CD4-positive, alpha-beta T cell (primary cell): ENCODE results near the gene CCNL1. TPM values are rescaled to one million over a fixed set of nuclear protein-coding genes. Genes with fewer than 3 reads are reported as not detected.

Experiments
- ATAC-seq: fragments of 200-7000 bp; cut with Tn5 transposase; one replicate; pipeline ENCODE4 v1.10.0; 2022; ENCODE audit warnings: mild to moderate bottlenecking; ENCODE audit not compliant: poor library complexity
- CTCF ChIA-PET: fragments of 350-600 bp; sonication (Branson Sonifier 250); formaldehyde crosslinking; loops from one replicate; lab custom pipeline; 2021; ENCODE audit warnings: antibody characterized with exemption, inconsistent platforms; lab: Charles Lee
- POLR2A ChIA-PET: fragments of 350-600 bp; sonication (Branson Sonifier 250); formaldehyde crosslinking; loops from one replicate; lab custom pipeline; 2021; ENCODE audit warnings: antibody characterized with exemption, inconsistent platforms; lab: Charles Lee
- DNase-seq, 14 experiments: peaks; one replicate each; pipeline ENCODE4 v3.0.0-alpha.2; 2013 to 2020; ENCODE audit warnings: mixed read lengths in 2 of 14
- H3K27ac ChIP-seq, 2 donors: one replicate each; pipeline versions ENCODE4 v1.5.1 to v1.7.0; 2013; ENCODE audit warnings: low read length in 2 of 2, low read depth in 1 of 2, mild to moderate bottlenecking in 1 of 2
- H3K27me3 ChIP-seq, 2 experiments: 1 replicate in 1 of 2; 2 replicates in 1 of 2; pipeline versions ENCODE4 v1.6.1 to v1.7.0; 2013; ENCODE audit warnings: low read length in 2 of 2, control low read depth in 1 of 2, mild to moderate bottlenecking in 1 of 2, moderate library complexity in 1 of 2; ENCODE audit not compliant: insufficient read depth in 2 of 2, control insufficient read depth in 1 of 2
- H3K36me3 ChIP-seq: one replicate; pipeline ENCODE4 v1.6.1; 2013; ENCODE audit warnings: low read length, control low read depth; ENCODE audit not compliant: insufficient read depth
- H3K4me1 ChIP-seq: one replicate; pipeline ENCODE4 v1.6.1; 2013; ENCODE audit warnings: low read length, control low read depth; ENCODE audit not compliant: insufficient read depth
- H3K4me3 ChIP-seq: one replicate; pipeline ENCODE4 v1.5.1; 2013; ENCODE audit warnings: mild to moderate bottlenecking, low read length, moderate library complexity
- H3K9me3 ChIP-seq, 2 experiments: 1 replicate in 1 of 2; 2 replicates in 1 of 2; pipeline versions ENCODE4 v1.6.1 to v1.7.0; 2013; ENCODE audit warnings: low read length in 2 of 2, mild to moderate bottlenecking in 2 of 2, control low read depth in 1 of 2, moderate library complexity in 1 of 2; ENCODE audit not compliant: control insufficient read depth in 1 of 2, insufficient read depth in 1 of 2
- H3K27ac Mint-ChIP-seq: one replicate; pipeline ENCODE4 v1.8.0; 2020; ENCODE audit warnings: mixed read lengths
- H3K27me3 Mint-ChIP-seq: one replicate; pipeline ENCODE4 v1.8.0; 2021; ENCODE audit warnings: mixed read lengths
- H3K36me3 Mint-ChIP-seq: one replicate; pipeline ENCODE4 v1.8.0; 2021; ENCODE audit warnings: low read depth, mixed read lengths
- H3K4me1 Mint-ChIP-seq: one replicate; pipeline ENCODE4 v1.8.0; 2021; ENCODE audit warnings: low read depth, mixed read lengths
- H3K4me3 Mint-ChIP-seq: one replicate; pipeline ENCODE4 v1.8.0; 2020; ENCODE audit warnings: mild to moderate bottlenecking, mixed read lengths
- H3K9me3 Mint-ChIP-seq: one replicate; pipeline ENCODE4 v1.8.0; 2020; ENCODE audit warnings: mixed read lengths
- CTCF ChIP-seq: fragments of 200-600 bp; IDR thresholded peaks from one replicate; pipeline ENCODE4 v1.8.0; 2022; ENCODE audit warnings: antibody characterized with exemption, mild to moderate bottlenecking
- intact Hi-C, 2 experiments: fragments of 100-400 bp; cut with DNase I in 1 of 2; cut with micrococcal nuclease in 1 of 2; formaldehyde crosslinking; loops; one replicate each; pipeline versions ENCODE4 v1.15.1 to v1.9.0; 2023 to 2025; cut with DNase I, micrococcal nuclease
- polyA plus RNA-seq, 2 donors: library from polyadenylated mRNA; unstranded; fragments of 120-200 nt; gene quantifications; one replicate each; pipeline ENCODE4 v1.2.1, GENCODE V29; 2013
- total RNA-seq, 174 experiments: library from RNA in 2 of 174; stranded (reverse) in 2 of 174; gene quantifications; one replicate each; pipeline ENCODE4 v1.2.3 and lab custom pipeline; 2021 to 2026

Gene CCNL1
- 1,000 to 10,000 TPM; 1,350 to 1,388 TPM for total RNA-seq
- polyA plus RNA-seq (2013, experiment 1 of 2): 357 TPM
- polyA plus RNA-seq (2013, experiment 2 of 2): 924 TPM
- total RNA-seq (lab: John Stamatoyannopoulos, UW): 131 to 2,131 (median 462) reads per million in 172 experiments

DNA sequence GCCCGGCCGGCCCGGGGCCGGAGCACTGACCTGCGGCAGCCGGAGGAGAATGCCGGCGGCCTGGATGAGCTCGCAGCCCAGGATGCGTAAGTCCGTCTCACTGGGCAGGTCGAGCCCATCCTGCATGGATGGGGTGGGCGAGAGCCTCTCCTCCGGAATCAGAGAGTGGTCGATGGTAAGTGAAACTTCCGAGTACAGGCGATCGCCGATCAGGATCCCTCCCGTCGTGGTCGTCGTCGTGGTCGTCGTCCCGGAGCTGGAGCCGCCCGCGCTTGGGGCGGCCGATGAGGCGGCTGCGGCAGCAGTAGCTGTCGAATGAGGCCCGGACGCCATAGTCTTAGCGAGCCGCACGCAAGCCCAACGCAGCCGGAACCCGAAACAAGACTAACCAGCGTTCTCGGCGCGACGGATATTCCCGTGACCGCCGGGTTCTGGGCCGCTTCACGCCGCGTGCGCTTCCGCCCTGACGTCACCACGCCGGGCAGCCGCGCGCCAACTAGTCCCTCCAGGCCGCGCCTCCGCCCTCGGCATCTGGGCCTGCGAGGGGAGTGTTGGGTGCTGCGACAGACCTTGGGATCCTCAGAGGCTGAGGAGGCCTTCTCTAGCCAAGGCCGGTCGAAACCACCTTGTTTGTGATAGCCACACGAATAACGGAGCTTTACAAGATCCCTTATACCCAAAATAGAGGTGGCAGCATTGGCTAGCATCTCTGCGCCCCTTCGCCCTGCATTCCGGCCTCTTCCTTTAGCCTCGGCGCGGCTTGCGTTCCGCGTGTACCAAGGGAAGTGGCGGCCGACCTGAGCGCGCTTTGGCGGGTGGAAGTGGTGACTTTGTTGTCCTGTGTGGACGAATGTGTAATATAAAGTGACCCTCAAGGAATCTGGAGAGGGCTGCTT, at the start of gene CCNL1:
Gene CCNL1, minus strand, starts transcription at position 386 of the 896 bp plus-strand sequence. Its CDS starts 53 bp downstream, at position 333.
- no peaks in the 10 kb centered on the region for H3K9me3 Mint-ChIP-seq
- intact Hi-C loops: loop anchor here (1.0 to 5.0 kb wide), 5 partner anchors 15 to 605 kb away; partner anchors contain the start of genes SSR3 (in 1 of the 2) and TIPARP (in 1 of the 2)
- Histone ChIP-seq H3K27ac (peak within 1 kb of the TSS; percentile 99 to 100), H3K4me1 (peaks cover 22% of the 10 kb centered on the region), H3K27me3 (no peaks in the 10 kb centered on the region), H3K9me3 (no peaks in the 10 kb centered on the region), H3K36me3 (peaks cover 40% of the 10 kb centered on the region), H3K4me3 (peak within 1 kb of the TSS; percentile 95)
- peak within 1 kb of the TSS; percentile 95 for H3K4me3 Mint-ChIP-seq
- peak; percentile 67 for ATAC-seq
- peak; percentile 93 to 100 (median 96) for DNase-seq
- TF ChIP-seq CTCF: no peak
- H3K36me3 Mint-ChIP-seq: peaks cover 60% of the 10 kb centered on the region
- POLR2A ChIA-PET: interaction anchor here (0.7 to 7.4 kb wide), 33 partner anchors 9 to 1642 kb away, joined by 3 to 778 read pairs (median 7); partner anchors contain the start of genes C3orf33, GFM1, GMPS and MFSD1
- peaks cover 67% of the 10 kb centered on the region for H3K4me1 Mint-ChIP-seq
- CTCF ChIA-PET: interaction anchor here (0.8 to 3.5 kb wide), 7 partner anchors 10 to 487 kb away, joined by 3 to 22 read pairs (median 4); no protein-coding TSS in a partner anchor
- no peaks in the 10 kb centered on the region for H3K27me3 Mint-ChIP-seq
- H3K27ac Mint-ChIP-seq: peak within 1 kb of the TSS; percentile 100

DNA sequence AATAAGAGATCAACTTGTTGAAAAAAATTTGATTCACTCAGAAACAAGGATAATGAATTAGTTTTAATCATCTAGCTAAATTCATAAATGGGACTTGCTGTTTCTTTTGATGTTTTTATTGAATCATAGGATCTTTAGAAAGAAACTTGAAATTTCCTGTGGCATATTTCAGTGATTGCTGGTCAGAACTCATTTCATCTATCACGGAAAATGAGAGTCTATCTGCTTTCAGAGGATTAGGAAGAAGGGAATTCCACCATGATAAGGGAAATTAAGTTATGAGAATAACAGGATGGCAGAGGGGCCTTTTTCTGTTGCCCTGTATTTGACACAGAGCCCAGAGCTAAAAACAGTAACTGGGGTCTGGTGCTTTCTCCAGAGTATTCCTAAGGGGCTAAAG, 44.9 kb upstream of the CCNL1 start:
- ChIA-PET POLR2A (interaction anchor here (0.6 to 1.0 kb wide), 2 partner anchors 30 to 1274 kb away, joined by 3 to 5 read pairs; no protein-coding TSS in a partner anchor), CTCF (no interaction called here)
- no peaks in the 10 kb centered on the region for H3K9me3 Mint-ChIP-seq

More for the DNA sequence above, 44.9 kb upstream of the CCNL1 start:
- peaks cover 5% of the 10 kb centered on the region for H3K4me1 Mint-ChIP-seq
- no peak for DNase-seq
- TF ChIP-seq CTCF: no peak
- Histone ChIP-seq H3K27ac (no peak overlapping the region), H3K4me1 (no peaks in the 10 kb centered on the region), H3K27me3 (no peaks in the 10 kb centered on the region), H3K4me3 (no peak overlapping the region), H3K9me3 (no peaks in the 10 kb centered on the region), H3K36me3 (peaks cover 2% of the 10 kb centered on the region)
- no peak overlapping the region for H3K27ac Mint-ChIP-seq
- no peak overlapping the region for H3K4me3 Mint-ChIP-seq
- intact Hi-C loops: loop anchor here in 1 of 2 experiments (5.0 kb wide), 1 partner anchor 1053 kb away; no protein-coding TSS in a partner anchor
- H3K27me3 Mint-ChIP-seq: no peaks in the 10 kb centered on the region
- no peak for ATAC-seq
- H3K36me3 Mint-ChIP-seq: no peaks in the 10 kb centered on the region
